MCF 10A (cell line): ENCODE measurements around the gene FNDC5. TPM values are rescaled to one million over a fixed set of nuclear protein-coding genes. Genes with fewer than 3 reads are reported as not detected.

Source experiments
- BruUV-seq: library from RNA; stranded (reverse); fragments of 400-500 nt; replicated peaks from 2 replicates; lab custom pipeline; 2021; lab: Mats Ljungman, UMichigan
- CTCF ChIA-PET: fragments of 300-600 bp; sonication (Branson Sonifier 250); formaldehyde crosslinking; extraction: SDS; loops from one replicate; lab custom pipeline; 2021; ENCODE audit warnings: antibody characterized with exemption, inconsistent platforms; lab: Yijun Ruan, JAX
- POLR2A ChIA-PET: fragments of 300-600, 350-650 bp; sonication (Branson Sonifier 250); formaldehyde crosslinking; extraction: SDS; loops from one replicate; lab custom pipeline; 2020; ENCODE audit warnings: antibody characterized with exemption, inconsistent platforms; lab: Yijun Ruan, JAX
- DNase-seq: peaks from one replicate; pipeline ENCODE4 v3.0.0-alpha.2; 2018; ENCODE audit not compliant: unreplicated experiment
- H3K27ac Mint-ChIP-seq: one replicate; pipeline ENCODE4 v1.8.0; 2022; ENCODE audit warnings: mild to moderate bottlenecking, low read depth, mixed read lengths; ENCODE audit not compliant: unreplicated experiment
- H3K27me3 Mint-ChIP-seq: one replicate; pipeline ENCODE4 v1.8.0; 2022; ENCODE audit warnings: mixed read lengths; ENCODE audit not compliant: insufficient read depth, unreplicated experiment
- H3K36me3 Mint-ChIP-seq: one replicate; pipeline ENCODE4 v1.8.0; 2022; ENCODE audit warnings: mild to moderate bottlenecking, moderate library complexity, mixed read lengths; ENCODE audit not compliant: insufficient read depth, unreplicated experiment
- H3K4me1 Mint-ChIP-seq: one replicate; pipeline ENCODE4 v1.8.0; 2022; ENCODE audit warnings: mixed read lengths; ENCODE audit not compliant: insufficient read depth, unreplicated experiment
- H3K4me3 Mint-ChIP-seq: one replicate; pipeline ENCODE4 v1.8.0; 2022; ENCODE audit warnings: mild to moderate bottlenecking, moderate library complexity, mixed read lengths; ENCODE audit not compliant: unreplicated experiment
- H3K9me3 Mint-ChIP-seq: one replicate; pipeline ENCODE4 v1.8.0; 2022; ENCODE audit warnings: mixed read lengths; ENCODE audit not compliant: unreplicated experiment
- intact Hi-C: fragments of 100-400 bp; cut with micrococcal nuclease; formaldehyde crosslinking; loops from 2 replicates; pipeline ENCODE4 v1.14.1; 2022
- total RNA-seq: library from RNA; stranded (reverse); gene quantifications from 2 replicates; pipeline ENCODE4 v1.2.3, GENCODE V29; 2022
- TF ChIP-seq, protein P1 (sequence below): fragments of 200-600 bp; IDR thresholded peaks from one replicate; pipeline ENCODE4 v1.8.0; 2022; ENCODE audit warnings: antibody characterized with exemption, mild to moderate bottlenecking; ENCODE audit not compliant: unreplicated experiment

Gene FNDC5
- total RNA-seq, 1 experiment from 2014 or later, result not detected

GRCh38 chr1:32872192-32872460 is 1.4 kb upstream of the FNDC5 start:
- Mint-ChIP-seq H3K36me3 (no peaks in the 10 kb centered on the region), H3K27ac (no peak overlapping the region), H3K9me3 (no peaks in the 10 kb centered on the region), H3K4me1 (peaks cover 5% of the 10 kb centered on the region), H3K27me3 (peaks cover 12% of the 10 kb centered on the region), H3K4me3 (no peak overlapping the region)
- no TSS peak for BruUV-seq
- TF ChIP-seq, protein P1, sequence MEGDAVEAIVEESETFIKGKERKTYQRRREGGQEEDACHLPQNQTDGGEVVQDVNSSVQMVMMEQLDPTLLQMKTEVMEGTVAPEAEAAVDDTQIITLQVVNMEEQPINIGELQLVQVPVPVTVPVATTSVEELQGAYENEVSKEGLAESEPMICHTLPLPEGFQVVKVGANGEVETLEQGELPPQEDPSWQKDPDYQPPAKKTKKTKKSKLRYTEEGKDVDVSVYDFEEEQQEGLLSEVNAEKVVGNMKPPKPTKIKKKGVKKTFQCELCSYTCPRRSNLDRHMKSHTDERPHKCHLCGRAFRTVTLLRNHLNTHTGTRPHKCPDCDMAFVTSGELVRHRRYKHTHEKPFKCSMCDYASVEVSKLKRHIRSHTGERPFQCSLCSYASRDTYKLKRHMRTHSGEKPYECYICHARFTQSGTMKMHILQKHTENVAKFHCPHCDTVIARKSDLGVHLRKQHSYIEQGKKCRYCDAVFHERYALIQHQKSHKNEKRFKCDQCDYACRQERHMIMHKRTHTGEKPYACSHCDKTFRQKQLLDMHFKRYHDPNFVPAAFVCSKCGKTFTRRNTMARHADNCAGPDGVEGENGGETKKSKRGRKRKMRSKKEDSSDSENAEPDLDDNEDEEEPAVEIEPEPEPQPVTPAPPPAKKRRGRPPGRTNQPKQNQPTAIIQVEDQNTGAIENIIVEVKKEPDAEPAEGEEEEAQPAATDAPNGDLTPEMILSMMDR, result no peak
- DNase-seq, result no peak
- intact Hi-C loops, result loop anchor here (1.0 to 5.0 kb wide), 5 partner anchors 100 to 471 kb away; no protein-coding TSS in a partner anchor
- POLR2A ChIA-PET, result interaction anchor here (1.8 kb wide), 1 partner anchor 160 kb away, joined by 5 read pairs; no protein-coding TSS in a partner anchor
- CTCF ChIA-PET, result interaction anchor here (0.6 to 2.6 kb wide), 28 partner anchors 8 to 547 kb away, joined by 3 to 16 read pairs (median 4); no protein-coding TSS in a partner anchor

GRCh38 chr1:32871364-32872191 is 866 bp upstream of the FNDC5 start:
- BruUV-seq, result no TSS peak
- POLR2A ChIA-PET, result interaction anchor here (0.6 to 1.8 kb wide), 2 partner anchors 160 to 220 kb away, joined by 4 to 5 read pairs; partner anchors contain the start of gene RBBP4
- intact Hi-C loops, result loop anchor here (1.0 to 5.0 kb wide), 5 partner anchors 99 to 471 kb away; no protein-coding TSS in a partner anchor
- no peak overlapping the region for H3K4me3 Mint-ChIP-seq
- peaks cover 12% of the 10 kb centered on the region for H3K27me3 Mint-ChIP-seq
- CTCF ChIA-PET, result interaction anchor here (0.6 to 2.6 kb wide), 28 partner anchors 9 to 470 kb away, joined by 3 to 16 read pairs (median 4); no protein-coding TSS in a partner anchor
- DNase-seq, result no peak
- peaks cover 5% of the 10 kb centered on the region for H3K4me1 Mint-ChIP-seq
- H3K9me3 Mint-ChIP-seq, result no peaks in the 10 kb centered on the region
- TF ChIP-seq, protein P1, result no peak
- no peaks in the 10 kb centered on the region for H3K36me3 Mint-ChIP-seq
- H3K27ac Mint-ChIP-seq, result no peak overlapping the region

DNA sequence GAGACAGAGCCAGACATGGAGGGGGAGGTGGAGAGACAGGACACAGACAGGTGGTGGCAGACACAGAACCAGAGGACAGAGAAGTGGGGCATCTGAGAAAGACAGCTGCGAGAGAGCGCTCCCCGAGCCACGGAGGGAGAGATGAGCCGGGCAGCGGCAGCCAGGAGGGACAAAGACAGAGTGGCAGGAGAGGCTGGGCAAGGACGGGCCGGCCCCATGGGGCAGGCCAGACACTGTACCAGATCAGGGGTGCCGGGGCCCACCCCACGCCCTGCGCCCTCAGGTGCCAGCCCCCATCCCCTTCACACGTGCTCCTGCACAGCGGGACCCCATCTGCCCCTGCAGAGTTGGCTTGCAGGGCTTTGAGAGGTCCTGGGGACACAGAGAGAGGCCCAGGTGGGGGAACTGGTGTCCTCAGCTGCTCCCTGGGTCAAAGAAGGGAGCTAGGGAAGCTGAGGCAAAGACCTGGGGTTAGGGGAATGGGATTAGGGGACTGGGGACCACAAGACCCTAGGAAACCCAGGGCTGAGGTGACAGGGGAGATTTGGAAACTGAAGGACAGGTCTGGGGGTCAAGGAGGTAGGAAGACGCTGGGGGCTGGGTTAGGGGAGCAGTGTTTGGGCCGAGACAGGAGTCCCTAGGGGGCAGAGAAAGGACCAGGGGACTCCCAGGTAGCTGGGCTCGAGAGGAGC is 643 bp downstream of the FNDC5 start:
- H3K4me1 Mint-ChIP-seq, result peaks cover 5% of the 10 kb centered on the region
- intact Hi-C loops, result loop anchor here (5.0 kb wide), 1 partner anchor 98 kb away; no protein-coding TSS in a partner anchor
- no TSS peak for BruUV-seq
- peaks cover 12% of the 10 kb centered on the region for H3K27me3 Mint-ChIP-seq
- DNase-seq, result no peak
- no peak overlapping the region for H3K27ac Mint-ChIP-seq
- no peaks in the 10 kb centered on the region for H3K9me3 Mint-ChIP-seq
- TF ChIP-seq, protein P1, result no peak
- CTCF ChIA-PET, result interaction anchor here (0.6 to 1.3 kb wide), 2 partner anchors 51 to 157 kb away, joined by 3 to 4 read pairs; no protein-coding TSS in a partner anchor
- H3K4me3 Mint-ChIP-seq, result peak overlapping the region; percentile 61
- POLR2A ChIA-PET, result no interaction called here
- no peaks in the 10 kb centered on the region for H3K36me3 Mint-ChIP-seq
